Transverse colon (tissue), 3 donors: Measurements from ENCODE around the gene PARL.

Experiments used
- EP300 ChIP-seq: sonication (generic); formaldehyde crosslinking; IDR thresholded peaks from one replicate; pipeline ENCODE4 v1.6.1; 2017; ENCODE audit warnings: antibody characterized with exemption, low read depth
- TF ChIP-seq, protein P1 (sequence below), 5 experiments: fragments of 200-600 bp in 3 of 5; fragments of 450-650 bp in 2 of 5; sonication (generic) in 3 of 5; IDR thresholded peaks; 1 replicate in 2 of 5; 2 replicates in 3 of 5; pipeline ENCODE4 v1.5.1; 2016 to 2017; ENCODE audit warnings: antibody characterized with exemption in 5 of 5, inconsistent platforms in 3 of 5, mild to moderate bottlenecking in 2 of 5, moderate library complexity in 1 of 5

DNA sequence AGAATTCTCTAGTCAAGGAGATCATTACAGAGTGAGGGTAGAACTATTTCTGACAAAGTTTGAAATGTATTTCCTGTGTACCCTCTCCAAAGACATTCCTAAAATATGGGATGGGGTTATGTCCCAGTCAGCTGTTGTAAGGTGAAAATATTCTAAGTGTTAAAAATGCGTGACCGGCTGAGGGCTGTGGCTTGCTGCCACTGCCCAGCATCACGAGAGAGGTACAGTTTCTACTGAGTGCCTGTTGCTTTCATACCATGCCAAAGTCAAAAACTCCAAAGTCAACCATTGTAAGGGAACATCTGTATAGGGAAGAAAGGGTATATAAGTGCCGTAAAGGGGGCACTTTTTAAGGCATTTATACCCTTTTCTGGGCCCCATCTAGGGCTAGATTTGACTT is 90.2 kb downstream of the PARL start:
- TF ChIP-seq EP300: no peak
- TF ChIP-seq, protein P1, sequence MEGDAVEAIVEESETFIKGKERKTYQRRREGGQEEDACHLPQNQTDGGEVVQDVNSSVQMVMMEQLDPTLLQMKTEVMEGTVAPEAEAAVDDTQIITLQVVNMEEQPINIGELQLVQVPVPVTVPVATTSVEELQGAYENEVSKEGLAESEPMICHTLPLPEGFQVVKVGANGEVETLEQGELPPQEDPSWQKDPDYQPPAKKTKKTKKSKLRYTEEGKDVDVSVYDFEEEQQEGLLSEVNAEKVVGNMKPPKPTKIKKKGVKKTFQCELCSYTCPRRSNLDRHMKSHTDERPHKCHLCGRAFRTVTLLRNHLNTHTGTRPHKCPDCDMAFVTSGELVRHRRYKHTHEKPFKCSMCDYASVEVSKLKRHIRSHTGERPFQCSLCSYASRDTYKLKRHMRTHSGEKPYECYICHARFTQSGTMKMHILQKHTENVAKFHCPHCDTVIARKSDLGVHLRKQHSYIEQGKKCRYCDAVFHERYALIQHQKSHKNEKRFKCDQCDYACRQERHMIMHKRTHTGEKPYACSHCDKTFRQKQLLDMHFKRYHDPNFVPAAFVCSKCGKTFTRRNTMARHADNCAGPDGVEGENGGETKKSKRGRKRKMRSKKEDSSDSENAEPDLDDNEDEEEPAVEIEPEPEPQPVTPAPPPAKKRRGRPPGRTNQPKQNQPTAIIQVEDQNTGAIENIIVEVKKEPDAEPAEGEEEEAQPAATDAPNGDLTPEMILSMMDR (IDR thresholded peaks at IDR 0.05): no peak
